ENCODE measurements around the gene CARD9.

DNA sequence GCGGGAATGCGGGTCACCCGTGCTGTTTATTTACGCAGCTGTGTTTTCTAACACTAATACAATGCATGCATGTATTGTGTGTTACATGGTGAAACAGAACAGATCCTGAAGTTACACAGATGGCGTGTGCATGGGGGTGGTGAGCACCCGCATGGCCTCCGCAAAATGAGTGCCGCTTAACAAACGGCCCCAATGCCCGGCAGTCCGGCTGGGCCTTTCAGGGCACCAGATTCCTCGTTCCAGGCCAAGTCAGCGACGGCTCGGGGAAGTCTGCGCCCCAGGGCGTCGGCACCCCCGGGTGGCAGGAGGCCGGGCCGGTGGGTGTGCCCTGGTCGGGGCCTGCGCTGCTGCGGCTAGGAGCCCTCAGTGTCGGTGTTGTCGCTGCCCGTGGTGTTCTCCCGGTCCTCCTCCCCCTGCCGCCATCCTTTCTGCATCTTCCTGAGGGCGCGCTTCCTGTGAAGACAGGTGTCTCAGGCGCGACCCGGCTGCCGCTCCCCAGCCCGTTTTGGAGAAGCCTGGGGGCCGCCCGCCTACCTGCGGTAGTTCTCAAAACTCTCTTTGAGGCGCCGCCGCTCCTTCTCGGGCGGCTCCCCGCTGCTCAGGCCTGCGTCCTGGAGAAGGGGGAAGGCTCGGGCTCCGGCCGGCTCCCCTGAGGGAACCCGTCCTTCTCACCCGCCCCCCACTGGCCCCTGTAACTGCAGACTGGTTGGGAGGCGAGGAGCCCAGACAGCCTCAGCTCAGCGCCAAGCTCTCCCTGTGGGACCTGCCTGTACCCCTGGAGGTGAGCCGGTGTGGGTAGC is 9.3 kb downstream of the CARD9 start:
- TF ChIP-seq, protein P1, sequence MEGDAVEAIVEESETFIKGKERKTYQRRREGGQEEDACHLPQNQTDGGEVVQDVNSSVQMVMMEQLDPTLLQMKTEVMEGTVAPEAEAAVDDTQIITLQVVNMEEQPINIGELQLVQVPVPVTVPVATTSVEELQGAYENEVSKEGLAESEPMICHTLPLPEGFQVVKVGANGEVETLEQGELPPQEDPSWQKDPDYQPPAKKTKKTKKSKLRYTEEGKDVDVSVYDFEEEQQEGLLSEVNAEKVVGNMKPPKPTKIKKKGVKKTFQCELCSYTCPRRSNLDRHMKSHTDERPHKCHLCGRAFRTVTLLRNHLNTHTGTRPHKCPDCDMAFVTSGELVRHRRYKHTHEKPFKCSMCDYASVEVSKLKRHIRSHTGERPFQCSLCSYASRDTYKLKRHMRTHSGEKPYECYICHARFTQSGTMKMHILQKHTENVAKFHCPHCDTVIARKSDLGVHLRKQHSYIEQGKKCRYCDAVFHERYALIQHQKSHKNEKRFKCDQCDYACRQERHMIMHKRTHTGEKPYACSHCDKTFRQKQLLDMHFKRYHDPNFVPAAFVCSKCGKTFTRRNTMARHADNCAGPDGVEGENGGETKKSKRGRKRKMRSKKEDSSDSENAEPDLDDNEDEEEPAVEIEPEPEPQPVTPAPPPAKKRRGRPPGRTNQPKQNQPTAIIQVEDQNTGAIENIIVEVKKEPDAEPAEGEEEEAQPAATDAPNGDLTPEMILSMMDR (conservative IDR thresholded peaks at IDR 0.05; ENCODE audit: low read length), result peak; percentile 44; the same call in 1 of the 2 replicates
- TF ChIP-seq EZH2phosphoT487 (IDR thresholded peaks at IDR 0.05; ENCODE audit: borderline replicate concordance, low read depth, low read length), result no peak

Data from OCI-LY7 (cell line).